Breast epithelium (tissue), 3 donors: Measurements from ENCODE around the gene NEGR1.

Source experiments
- POLR2AphosphoS5 ChIP-seq, 3 donors: sonication (generic); formaldehyde crosslinking; IDR thresholded peaks; one replicate each; pipeline ENCODE4 v1.6.1; 2017; ENCODE audit warnings: antibody characterized with exemption in 3 of 3
- TF ChIP-seq, protein P1 (sequence below), 3 donors: fragments of 450-650 bp; IDR thresholded peaks; one replicate each; pipeline ENCODE4 v1.5.1; 2016 to 2017; ENCODE audit warnings: antibody characterized with exemption in 3 of 3, mild to moderate bottlenecking in 3 of 3, moderate library complexity in 3 of 3

DNA sequence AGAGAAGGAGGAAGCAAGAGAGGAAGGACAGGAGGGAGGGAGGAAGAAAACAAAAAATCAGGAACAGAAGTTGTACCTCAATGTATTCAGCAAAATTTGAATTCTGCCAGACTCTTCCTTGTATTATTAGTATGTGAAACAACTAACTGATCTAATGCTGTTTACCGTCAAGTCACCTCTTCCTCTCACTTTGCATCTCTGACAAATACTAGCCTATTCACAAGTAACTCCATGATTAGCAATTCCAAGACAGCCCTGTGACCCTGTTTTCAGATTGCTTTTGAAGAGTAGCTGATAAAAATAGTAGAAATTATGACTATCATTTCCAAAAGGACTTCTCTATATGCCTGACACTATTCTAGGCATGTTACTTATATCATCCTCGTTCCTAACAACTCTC, 445.4 kb downstream of the NEGR1 start:
- no peak for TF ChIP-seq POLR2AphosphoS5 (IDR thresholded peaks at IDR 0.05)
- TF ChIP-seq, protein P1, sequence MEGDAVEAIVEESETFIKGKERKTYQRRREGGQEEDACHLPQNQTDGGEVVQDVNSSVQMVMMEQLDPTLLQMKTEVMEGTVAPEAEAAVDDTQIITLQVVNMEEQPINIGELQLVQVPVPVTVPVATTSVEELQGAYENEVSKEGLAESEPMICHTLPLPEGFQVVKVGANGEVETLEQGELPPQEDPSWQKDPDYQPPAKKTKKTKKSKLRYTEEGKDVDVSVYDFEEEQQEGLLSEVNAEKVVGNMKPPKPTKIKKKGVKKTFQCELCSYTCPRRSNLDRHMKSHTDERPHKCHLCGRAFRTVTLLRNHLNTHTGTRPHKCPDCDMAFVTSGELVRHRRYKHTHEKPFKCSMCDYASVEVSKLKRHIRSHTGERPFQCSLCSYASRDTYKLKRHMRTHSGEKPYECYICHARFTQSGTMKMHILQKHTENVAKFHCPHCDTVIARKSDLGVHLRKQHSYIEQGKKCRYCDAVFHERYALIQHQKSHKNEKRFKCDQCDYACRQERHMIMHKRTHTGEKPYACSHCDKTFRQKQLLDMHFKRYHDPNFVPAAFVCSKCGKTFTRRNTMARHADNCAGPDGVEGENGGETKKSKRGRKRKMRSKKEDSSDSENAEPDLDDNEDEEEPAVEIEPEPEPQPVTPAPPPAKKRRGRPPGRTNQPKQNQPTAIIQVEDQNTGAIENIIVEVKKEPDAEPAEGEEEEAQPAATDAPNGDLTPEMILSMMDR (IDR thresholded peaks at IDR 0.05): no peak
